ENCODE measurements around the gene BRMS1L.

DNA sequence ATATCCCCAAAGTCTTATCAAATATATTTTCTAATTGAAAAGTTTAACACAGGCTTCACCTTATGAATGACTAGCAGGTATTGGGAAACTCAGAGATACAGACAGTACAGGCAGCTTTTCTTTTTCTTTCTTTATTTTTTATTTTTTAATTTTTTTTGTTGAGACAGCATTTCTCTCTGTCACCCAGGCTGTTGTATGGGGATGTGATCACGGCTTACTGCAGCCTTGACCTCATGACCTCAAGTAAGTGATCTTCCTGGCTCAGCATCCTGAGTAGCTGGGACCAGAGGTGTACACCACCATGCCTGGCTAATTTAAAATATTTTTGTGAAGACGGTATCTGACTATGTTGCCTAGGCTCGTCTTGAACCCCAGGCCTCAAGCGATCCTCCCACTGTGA is 85.0 kb downstream of the BRMS1L start:
- TF ChIP-seq, protein P1, sequence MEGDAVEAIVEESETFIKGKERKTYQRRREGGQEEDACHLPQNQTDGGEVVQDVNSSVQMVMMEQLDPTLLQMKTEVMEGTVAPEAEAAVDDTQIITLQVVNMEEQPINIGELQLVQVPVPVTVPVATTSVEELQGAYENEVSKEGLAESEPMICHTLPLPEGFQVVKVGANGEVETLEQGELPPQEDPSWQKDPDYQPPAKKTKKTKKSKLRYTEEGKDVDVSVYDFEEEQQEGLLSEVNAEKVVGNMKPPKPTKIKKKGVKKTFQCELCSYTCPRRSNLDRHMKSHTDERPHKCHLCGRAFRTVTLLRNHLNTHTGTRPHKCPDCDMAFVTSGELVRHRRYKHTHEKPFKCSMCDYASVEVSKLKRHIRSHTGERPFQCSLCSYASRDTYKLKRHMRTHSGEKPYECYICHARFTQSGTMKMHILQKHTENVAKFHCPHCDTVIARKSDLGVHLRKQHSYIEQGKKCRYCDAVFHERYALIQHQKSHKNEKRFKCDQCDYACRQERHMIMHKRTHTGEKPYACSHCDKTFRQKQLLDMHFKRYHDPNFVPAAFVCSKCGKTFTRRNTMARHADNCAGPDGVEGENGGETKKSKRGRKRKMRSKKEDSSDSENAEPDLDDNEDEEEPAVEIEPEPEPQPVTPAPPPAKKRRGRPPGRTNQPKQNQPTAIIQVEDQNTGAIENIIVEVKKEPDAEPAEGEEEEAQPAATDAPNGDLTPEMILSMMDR (IDR thresholded peaks at IDR 0.05) = no peak
- no peak for TF ChIP-seq POLR2A (IDR thresholded peaks at IDR 0.05)

Measured in testis (tissue), 2 donors.